ENCODE results near the gene PLXDC2. TPM values are rescaled to one million over a fixed set of nuclear protein-coding genes. Genes with fewer than 3 reads are reported as not detected.

PLXDC2 gene
- polyA plus RNA-seq, 1 experiment = 0.47 TPM

DNA sequence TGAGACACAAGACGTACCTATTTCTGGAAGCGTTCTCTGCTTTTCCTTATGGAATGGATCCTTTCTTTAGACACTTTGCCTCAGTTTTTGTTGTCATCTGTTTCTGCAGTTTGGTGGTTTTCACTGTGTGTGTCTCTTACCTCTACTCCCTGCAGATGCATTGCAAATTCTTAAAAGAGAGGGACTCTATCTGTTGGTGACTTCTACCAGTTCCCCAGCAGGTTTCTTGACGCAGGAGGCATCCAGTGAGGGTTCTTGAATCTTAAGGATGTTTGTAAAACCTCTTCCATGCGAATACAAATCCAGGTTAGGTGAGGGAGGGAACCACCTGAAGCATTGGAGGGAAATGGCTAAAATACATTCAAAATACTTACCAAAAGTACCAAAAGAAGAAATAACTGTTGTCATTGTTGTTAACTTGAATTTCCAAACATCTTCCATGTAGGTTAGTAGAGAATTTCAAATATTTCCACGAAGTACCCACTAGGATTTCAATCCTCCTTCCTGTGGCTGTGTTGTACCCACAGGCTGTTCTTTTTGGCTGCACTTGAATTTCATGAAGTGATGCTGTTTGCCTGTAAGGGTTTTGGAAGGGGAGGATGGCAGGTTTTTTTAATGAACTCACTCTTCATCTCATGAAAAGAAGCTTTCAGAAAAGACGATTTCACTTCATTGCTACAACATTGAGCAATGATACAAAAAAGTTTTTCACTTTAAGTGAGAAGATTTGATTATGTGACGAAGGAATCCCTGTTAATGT, 32.2 kb downstream of the PLXDC2 start:
- no peaks in the 10 kb centered on the region for H3K27me3 ChIP-seq (ENCODE audit: control insufficient read depth, insufficient read depth, low read length)
- no peak overlapping the region for H3K4me3 ChIP-seq (ENCODE audit: low read depth, low read length)
- TF ChIP-seq CTCF (IDR thresholded peaks at IDR 0.05; ENCODE audit: insufficient read depth, low read depth, low read length) = no peak
- POLR2A ChIA-PET = no interaction called here
- CTCF ChIA-PET = interaction anchor here (0.5 kb wide), 1 partner anchor 348 kb away, joined by 4 read pairs; no protein-coding TSS in a partner anchor
- DNase-seq (ENCODE audit: low read depth) = no peak
- H3K36me3 ChIP-seq (ENCODE audit: control insufficient read depth, insufficient read depth, low read length) = no peaks in the 10 kb centered on the region

GRCh38 chr10:19853831-19854230, 37.6 kb downstream of the PLXDC2 start:
- H3K27me3 ChIP-seq (ENCODE audit: control insufficient read depth, insufficient read depth, low read length) = no peaks in the 10 kb centered on the region
- ChIA-PET CTCF (no interaction called here), POLR2A (no interaction called here)
- no peak overlapping the region for H3K4me3 ChIP-seq (ENCODE audit: low read depth, low read length)
- TF ChIP-seq CTCF (IDR thresholded peaks at IDR 0.05; ENCODE audit: insufficient read depth, low read depth, low read length) = no peak
- H3K36me3 ChIP-seq (ENCODE audit: control insufficient read depth, insufficient read depth, low read length) = no peaks in the 10 kb centered on the region
- DNase-seq (ENCODE audit: low read depth) = no peak

DNA sequence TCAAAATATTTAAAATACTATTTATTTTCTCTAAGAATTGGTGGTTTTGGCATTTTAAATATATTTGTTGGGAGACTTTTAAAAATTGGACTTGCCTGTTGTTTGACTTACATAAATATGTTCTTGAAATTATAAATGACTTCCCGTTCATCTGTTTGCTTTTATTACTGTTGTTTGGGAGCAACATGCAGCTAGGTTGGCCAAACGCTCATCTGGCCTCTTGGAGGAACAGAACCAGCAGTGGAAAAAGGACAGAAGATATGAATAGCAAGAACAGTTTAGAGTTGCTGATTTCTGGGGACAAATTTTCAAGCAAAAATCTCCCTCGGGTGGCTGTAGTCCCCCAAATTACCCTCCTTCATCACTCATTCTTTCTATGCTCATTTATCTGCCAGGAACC, 41.6 kb downstream of the PLXDC2 start:
- no peak overlapping the region for H3K4me3 ChIP-seq (ENCODE audit: low read depth, low read length)
- no peaks in the 10 kb centered on the region for H3K36me3 ChIP-seq (ENCODE audit: control insufficient read depth, insufficient read depth, low read length)
- TF ChIP-seq CTCF (IDR thresholded peaks at IDR 0.05; ENCODE audit: insufficient read depth, low read depth, low read length) = no peak
- DNase-seq (ENCODE audit: low read depth) = no peak
- no peaks in the 10 kb centered on the region for H3K27me3 ChIP-seq (ENCODE audit: control insufficient read depth, insufficient read depth, low read length)
- POLR2A ChIA-PET = no interaction called here
- CTCF ChIA-PET = no interaction called here

GRCh38 chr10:19860107-19860506, 43.9 kb downstream of the PLXDC2 start:
- no peak for TF ChIP-seq CTCF (IDR thresholded peaks at IDR 0.05; ENCODE audit: insufficient read depth, low read depth, low read length)
- CTCF ChIA-PET = no interaction called here
- Histone ChIP-seq H3K27me3 (ENCODE audit: control insufficient read depth, insufficient read depth, low read length) (no peaks in the 10 kb centered on the region), H3K36me3 (ENCODE audit: control insufficient read depth, insufficient read depth, low read length) (no peaks in the 10 kb centered on the region), H3K4me3 (ENCODE audit: low read depth, low read length) (no peak overlapping the region)
- POLR2A ChIA-PET = no interaction called here
- no peak for DNase-seq (ENCODE audit: low read depth)

GRCh38 chr10:19862811-19863515, 46.7 kb downstream of the PLXDC2 start:
- H3K4me3 ChIP-seq (ENCODE audit: low read depth, low read length) = no peak overlapping the region
- CTCF ChIA-PET = no interaction called here
- POLR2A ChIA-PET = no interaction called here
- no peaks in the 10 kb centered on the region for H3K36me3 ChIP-seq (ENCODE audit: control insufficient read depth, insufficient read depth, low read length)
- TF ChIP-seq CTCF (IDR thresholded peaks at IDR 0.05; ENCODE audit: insufficient read depth, low read depth, low read length) = no peak
- H3K27me3 ChIP-seq (ENCODE audit: control insufficient read depth, insufficient read depth, low read length) = no peaks in the 10 kb centered on the region
- DNase-seq (ENCODE audit: low read depth) = no peak

All from BJ (cell line).